Keratinocyte (primary cell): ENCODE results near the gene TMEM120B.

Source experiments
- EZH2 ChIP-seq: IDR thresholded peaks from one replicate; pipeline ENCODE4 v1.6.1; 2012; ENCODE audit warnings: inconsistent platforms, mild to moderate bottlenecking, low read length, moderate library complexity
- TF ChIP-seq, protein P1 (sequence below), 3 experiments: IDR thresholded peaks in 1 of 3; conservative IDR thresholded peaks in 1 of 3; optimal IDR thresholded peaks in 1 of 3; 2 replicates in 2 of 3; 3 replicates in 1 of 3; pipeline versions ENCODE3 to v1.5.1; 2011; ENCODE audit warnings: low read length in 3 of 3, mild to moderate bottlenecking in 3 of 3, moderate library complexity in 2 of 3, control low read depth in 1 of 3, inconsistent platforms in 1 of 3; ENCODE audit not compliant: insufficient read depth in 2 of 3; ENCODE audit errors: extremely low read depth in 1 of 3

DNA sequence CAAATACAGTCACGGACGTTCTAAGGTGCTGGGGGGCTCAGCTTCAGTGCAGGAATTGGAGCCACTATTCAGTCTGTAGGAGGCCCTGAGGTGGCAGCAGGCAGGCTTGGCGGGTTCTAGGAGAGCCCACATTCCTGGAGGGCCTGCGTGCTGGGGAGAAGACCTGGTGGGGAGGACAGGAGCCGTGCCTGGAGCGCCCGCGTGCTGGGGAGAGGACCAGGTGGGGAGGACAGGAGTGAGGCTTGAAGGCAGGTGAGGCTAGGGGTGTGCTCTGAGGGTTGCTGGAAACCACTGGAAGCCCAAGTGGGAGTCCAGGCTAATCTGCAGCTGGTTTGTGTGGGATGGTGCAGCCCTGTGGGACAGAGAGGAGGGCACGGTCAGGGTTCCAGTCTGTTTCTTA is 57.8 kb downstream of the TMEM120B start:
- TF ChIP-seq EZH2: no peak
- TF ChIP-seq, protein P1, sequence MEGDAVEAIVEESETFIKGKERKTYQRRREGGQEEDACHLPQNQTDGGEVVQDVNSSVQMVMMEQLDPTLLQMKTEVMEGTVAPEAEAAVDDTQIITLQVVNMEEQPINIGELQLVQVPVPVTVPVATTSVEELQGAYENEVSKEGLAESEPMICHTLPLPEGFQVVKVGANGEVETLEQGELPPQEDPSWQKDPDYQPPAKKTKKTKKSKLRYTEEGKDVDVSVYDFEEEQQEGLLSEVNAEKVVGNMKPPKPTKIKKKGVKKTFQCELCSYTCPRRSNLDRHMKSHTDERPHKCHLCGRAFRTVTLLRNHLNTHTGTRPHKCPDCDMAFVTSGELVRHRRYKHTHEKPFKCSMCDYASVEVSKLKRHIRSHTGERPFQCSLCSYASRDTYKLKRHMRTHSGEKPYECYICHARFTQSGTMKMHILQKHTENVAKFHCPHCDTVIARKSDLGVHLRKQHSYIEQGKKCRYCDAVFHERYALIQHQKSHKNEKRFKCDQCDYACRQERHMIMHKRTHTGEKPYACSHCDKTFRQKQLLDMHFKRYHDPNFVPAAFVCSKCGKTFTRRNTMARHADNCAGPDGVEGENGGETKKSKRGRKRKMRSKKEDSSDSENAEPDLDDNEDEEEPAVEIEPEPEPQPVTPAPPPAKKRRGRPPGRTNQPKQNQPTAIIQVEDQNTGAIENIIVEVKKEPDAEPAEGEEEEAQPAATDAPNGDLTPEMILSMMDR (optimal IDR thresholded peaks at IDR 0.05 in 1 of 3, IDR thresholded peaks at IDR 0.05 in 1 of 3, conservative IDR thresholded peaks at IDR 0.05 in 1 of 3; ENCODE audit: extremely low read depth in 1 of 3, insufficient read depth in 2 of 3, low read length in 3 of 3): no peak
